HFFc6 (cell line): ENCODE data around the gene FCN1. TPM values are rescaled to one million over a fixed set of nuclear protein-coding genes. Genes with fewer than 3 reads are reported as not detected.
"Not testable (repeated sequence)": the region's sequence is repeated elsewhere in the genome, so short reads cannot be mapped to it uniquely, and the experiment has no call there.

Experiments
- DNase-seq: peaks from one replicate; pipeline ENCODE4 v3.0.0-alpha.2; 2018
- H3K27ac Mint-ChIP-seq: 2 replicates; pipeline ENCODE4 v1.8.0; 2020; ENCODE audit warnings: mild to moderate bottlenecking, mixed read lengths
- H3K27me3 Mint-ChIP-seq: 2 replicates; pipeline ENCODE4 v1.8.0; 2021; ENCODE audit warnings: mild to moderate bottlenecking, moderate library complexity, mixed read lengths; ENCODE audit not compliant: insufficient read depth
- H3K36me3 Mint-ChIP-seq: 2 replicates; pipeline ENCODE4 v1.8.0; 2021; ENCODE audit warnings: low read depth, mixed read lengths
- H3K4me1 Mint-ChIP-seq: 2 replicates; pipeline ENCODE4 v1.8.0; 2020; ENCODE audit warnings: low read depth, mixed read lengths
- H3K4me3 Mint-ChIP-seq: 2 replicates; pipeline ENCODE4 v1.8.0; 2020; ENCODE audit warnings: mild to moderate bottlenecking, moderate library complexity, mixed read lengths
- H3K9me3 Mint-ChIP-seq: 2 replicates; pipeline ENCODE4 v1.8.0; 2020; ENCODE audit warnings: mild to moderate bottlenecking, mixed read lengths
- CTCF ChIP-seq: fragments of 200-600 bp; sonication (generic); IDR thresholded peaks from 2 replicates; pipeline ENCODE4 v1.5.0; 2021; ENCODE audit warnings: antibody characterized with exemption, mild to moderate bottlenecking
- total RNA-seq, 6 experiments: library from RNA; stranded (reverse); fragmentation: NEBNext Ultra II Directional; extraction: Animal tissue kit (Norgen Biotek cat#: 25700); gene quantifications; 2 replicates in 1 of 6; 3 replicates in 5 of 6; pipeline ENCODE4 v1.2.3, GENCODE V29; 2021

Gene FCN1
- total RNA-seq, 6 experiments from 2014 or later, result not detected

- H3K27me3 Mint-ChIP-seq, result peaks cover 18% of the 10 kb centered on the region
- H3K4me1 Mint-ChIP-seq, result no peaks in the 10 kb centered on the region
- no peak overlapping the region for H3K4me3 Mint-ChIP-seq
- TF ChIP-seq CTCF, result no peak
- no peak overlapping the region for H3K27ac Mint-ChIP-seq
- DNase-seq, result no peak
- no peaks in the 10 kb centered on the region for H3K9me3 Mint-ChIP-seq
- no peaks in the 10 kb centered on the region for H3K36me3 Mint-ChIP-seq
Observed at GRCh38 chr9:134960701-134961181, 43.0 kb upstream of the FCN1 start.

- no peak for TF ChIP-seq CTCF
- DNase-seq, result no peak
- Mint-ChIP-seq H3K36me3 (no peaks in the 10 kb centered on the region), H3K27me3 (peaks cover 15% of the 10 kb centered on the region), H3K4me3 (no peak overlapping the region), H3K4me1 (no peaks in the 10 kb centered on the region), H3K27ac (no peak overlapping the region), H3K9me3 (no peaks in the 10 kb centered on the region)
Observed at GRCh38 chr9:134959971-134960310, 42.2 kb upstream of the FCN1 start.

- H3K4me3 Mint-ChIP-seq, result no peak overlapping the region
- no peak for DNase-seq
- H3K27ac Mint-ChIP-seq, result no peak overlapping the region
Observed at GRCh38 chr9:134959126-134959970, 41.6 kb upstream of the FCN1 start.

GRCh38 chr9:134957945-134958227 is 40.2 kb upstream of the FCN1 start:
- Mint-ChIP-seq H3K27me3 (peaks cover 11% of the 10 kb centered on the region; the same call in 1 of the 2 replicates), H3K36me3 (no peaks in the 10 kb centered on the region), H3K4me3 (no peak overlapping the region), H3K9me3 (no peaks in the 10 kb centered on the region), H3K4me1 (no peaks in the 10 kb centered on the region), H3K27ac (no peak overlapping the region)
- no peak for TF ChIP-seq CTCF
- no peak for DNase-seq

More at GRCh38 chr9:134959126-134959970, 41.6 kb upstream of the FCN1 start:
- Mint-ChIP-seq H3K27me3 (peaks cover 16% of the 10 kb centered on the region), H3K36me3 (no peaks in the 10 kb centered on the region), H3K4me1 (no peaks in the 10 kb centered on the region), H3K9me3 (no peaks in the 10 kb centered on the region)
- TF ChIP-seq CTCF, result no peak

- Mint-ChIP-seq H3K4me1 (no peaks in the 10 kb centered on the region), H3K27me3 (peaks cover 9% of the 10 kb centered on the region; the same call in 1 of the 2 replicates), H3K36me3 (no peaks in the 10 kb centered on the region), H3K27ac (no peak overlapping the region), H3K4me3 (no peak overlapping the region), H3K9me3 (no peaks in the 10 kb centered on the region)
- no peak for TF ChIP-seq CTCF
- no peak for DNase-seq
Observed at GRCh38 chr9:134957165-134957944, 39.6 kb upstream of the FCN1 start.

- not testable (repeated sequence) for H3K4me1 Mint-ChIP-seq, H3K4me3 Mint-ChIP-seq, H3K36me3 Mint-ChIP-seq, H3K27me3 Mint-ChIP-seq, H3K9me3 Mint-ChIP-seq, DNase-seq, H3K27ac Mint-ChIP-seq
Observed at GRCh38 chr9:134956387-134956786, 38.7 kb upstream of the FCN1 start.
